GM21786 (cell line): ENCODE data around the gene BRAT1.
"Not testable (repeated sequence)": the region's sequence is repeated elsewhere in the genome, so short reads cannot be mapped to it uniquely, and the experiment has no call there.

Experiments
- ATAC-seq: cut with Tn5 transposase; IDR thresholded peaks from one replicate; pipeline ENCODE4 v1.9.1; 2021; ENCODE audit not compliant: unreplicated experiment

The BRAT1 gene

DNA sequence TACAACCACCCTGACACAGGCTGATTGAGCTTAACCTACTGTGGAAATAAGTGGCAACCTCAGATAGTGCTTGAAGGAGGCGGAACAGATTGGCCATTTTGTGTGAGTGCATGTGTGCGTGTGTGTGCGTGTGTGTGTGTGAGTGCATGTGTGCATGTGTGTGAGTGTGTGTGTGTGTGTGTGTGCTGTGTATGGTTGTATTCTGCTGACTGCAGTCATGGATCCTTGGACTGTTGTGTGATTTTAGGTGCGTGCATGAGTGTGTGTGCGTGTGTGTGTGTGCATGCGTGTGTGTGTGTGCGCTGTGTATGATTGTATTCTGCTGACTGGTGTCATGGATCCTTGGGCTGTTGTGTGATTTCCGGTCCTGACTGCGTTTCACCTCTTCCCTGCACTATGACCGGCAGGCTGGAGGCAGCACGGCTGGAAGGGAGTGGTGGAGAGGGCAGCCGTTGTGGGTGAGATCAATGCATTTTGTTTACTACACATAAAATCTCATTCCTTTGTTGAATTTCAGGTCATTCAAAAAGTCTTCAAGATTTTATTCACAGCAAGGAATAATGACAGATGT lies 9.7 kb upstream of the BRAT1 start:
- ATAC-seq, result no peak

GRCh38 chr7:2563955-2564354 lies 8.6 kb upstream of the BRAT1 start:
- not testable (repeated sequence) for ATAC-seq

DNA sequence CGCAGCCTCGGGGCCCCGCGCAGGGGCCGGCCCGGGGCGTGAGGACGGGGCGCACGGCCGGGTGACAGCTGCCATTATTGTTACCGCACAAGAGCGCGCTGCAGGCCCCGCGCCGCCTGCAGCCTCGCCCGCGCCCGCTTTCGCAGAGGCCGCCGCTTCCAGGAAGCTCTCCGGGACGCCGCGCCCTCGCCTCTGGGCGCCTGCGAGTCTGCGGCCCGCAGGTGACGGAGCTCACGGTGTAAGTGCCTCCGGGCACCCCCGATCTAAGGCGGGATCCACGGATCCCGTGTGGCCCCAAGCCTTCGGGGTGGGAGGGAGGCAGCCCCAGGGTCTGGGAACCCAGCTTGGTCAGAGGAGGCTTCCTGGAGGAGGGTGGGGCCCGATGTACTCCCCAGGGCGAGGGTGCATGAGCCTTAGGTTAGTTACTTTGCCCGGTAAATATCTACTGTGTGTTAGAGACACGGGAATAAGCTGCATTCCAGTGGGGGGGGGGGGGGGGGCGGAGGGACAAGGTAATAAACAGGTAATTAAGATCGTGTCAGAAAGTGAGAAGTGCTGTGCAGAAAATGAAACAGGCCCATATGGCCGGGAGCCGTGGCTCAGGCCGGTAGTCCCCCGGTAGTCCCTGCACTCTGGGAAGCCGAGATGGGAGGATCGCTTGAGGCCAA lies 4.1 kb upstream of the BRAT1 start:
- ATAC-seq, result peak; percentile 2

- ATAC-seq, result peak; percentile 46
Measured at GRCh38 chr7:2558629-2559282, 3.4 kb upstream of the BRAT1 start, which contains the start of gene IQCE. Gene IQCE (plus strand): TSS chr7:2558979. CDS start chr7:2559182, 203 bp downstream.

GRCh38 chr7:2554661-2555111 lies 638 bp downstream of the BRAT1 start:
- ATAC-seq, result no peak

GRCh38 chr7:2553831-2554581 lies 1.3 kb downstream of the BRAT1 start:
- ATAC-seq, result no peak

- no peak for ATAC-seq
Measured at GRCh38 chr7:2553108-2553507, 2.2 kb downstream of the BRAT1 start.

- no peak for ATAC-seq
Measured at GRCh38 chr7:2551418-2551817, 3.9 kb downstream of the BRAT1 start.

GRCh38 chr7:2546776-2547586 lies 8.3 kb downstream of the BRAT1 start:
- ATAC-seq, result no peak

- no peak for ATAC-seq
Measured at GRCh38 chr7:2545746-2546425, 9.4 kb downstream of the BRAT1 start.

GRCh38 chr7:2544541-2545188 lies 10.7 kb downstream of the BRAT1 start:
- no peak for ATAC-seq

DNA sequence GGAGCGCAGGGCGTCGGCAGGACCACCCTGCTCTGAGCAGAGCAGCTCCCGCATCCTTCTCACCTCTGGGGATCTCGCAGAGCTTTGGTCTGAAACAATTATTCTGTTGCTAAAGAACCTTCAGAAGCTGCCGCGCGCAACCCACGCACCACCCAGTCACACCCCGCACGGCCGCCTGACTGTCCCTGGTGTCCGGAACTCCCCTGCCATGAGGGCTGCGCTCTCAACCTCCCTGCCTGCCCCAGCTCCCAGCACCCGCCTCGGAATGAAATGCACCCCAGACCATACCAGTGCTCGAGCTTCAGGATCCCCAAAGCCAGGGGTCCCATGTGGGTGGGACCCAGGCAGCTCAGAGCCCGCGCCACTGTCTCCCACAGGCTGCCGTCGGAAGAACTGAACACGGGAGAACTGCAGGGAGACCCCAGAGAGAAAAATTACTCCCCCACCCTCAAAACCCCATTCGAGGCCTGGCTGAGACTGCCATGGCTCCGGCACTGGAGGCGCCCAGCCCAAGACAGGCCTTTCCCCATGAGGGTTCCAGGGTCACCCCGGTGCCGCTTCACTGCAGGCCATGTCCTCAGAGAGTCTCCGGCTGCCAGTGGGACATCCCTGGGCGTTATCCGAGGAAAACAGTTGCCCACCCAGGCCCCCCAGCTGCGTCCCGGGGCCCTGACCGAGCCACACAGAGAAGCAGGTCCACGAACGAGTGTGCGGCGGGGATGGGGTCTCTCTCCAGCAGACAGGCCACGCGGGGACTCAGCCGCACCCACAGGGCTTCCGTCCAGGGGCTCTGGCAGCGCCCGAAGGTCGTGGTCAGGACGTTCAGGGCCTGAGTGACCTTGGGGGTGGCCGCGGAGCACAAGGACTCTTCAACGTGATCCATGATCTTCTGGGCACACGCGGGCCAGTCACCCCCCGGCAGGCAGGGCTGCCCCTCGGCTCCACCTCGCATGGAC lies 12.1 kb downstream of the BRAT1 start:
- no peak for ATAC-seq

DNA sequence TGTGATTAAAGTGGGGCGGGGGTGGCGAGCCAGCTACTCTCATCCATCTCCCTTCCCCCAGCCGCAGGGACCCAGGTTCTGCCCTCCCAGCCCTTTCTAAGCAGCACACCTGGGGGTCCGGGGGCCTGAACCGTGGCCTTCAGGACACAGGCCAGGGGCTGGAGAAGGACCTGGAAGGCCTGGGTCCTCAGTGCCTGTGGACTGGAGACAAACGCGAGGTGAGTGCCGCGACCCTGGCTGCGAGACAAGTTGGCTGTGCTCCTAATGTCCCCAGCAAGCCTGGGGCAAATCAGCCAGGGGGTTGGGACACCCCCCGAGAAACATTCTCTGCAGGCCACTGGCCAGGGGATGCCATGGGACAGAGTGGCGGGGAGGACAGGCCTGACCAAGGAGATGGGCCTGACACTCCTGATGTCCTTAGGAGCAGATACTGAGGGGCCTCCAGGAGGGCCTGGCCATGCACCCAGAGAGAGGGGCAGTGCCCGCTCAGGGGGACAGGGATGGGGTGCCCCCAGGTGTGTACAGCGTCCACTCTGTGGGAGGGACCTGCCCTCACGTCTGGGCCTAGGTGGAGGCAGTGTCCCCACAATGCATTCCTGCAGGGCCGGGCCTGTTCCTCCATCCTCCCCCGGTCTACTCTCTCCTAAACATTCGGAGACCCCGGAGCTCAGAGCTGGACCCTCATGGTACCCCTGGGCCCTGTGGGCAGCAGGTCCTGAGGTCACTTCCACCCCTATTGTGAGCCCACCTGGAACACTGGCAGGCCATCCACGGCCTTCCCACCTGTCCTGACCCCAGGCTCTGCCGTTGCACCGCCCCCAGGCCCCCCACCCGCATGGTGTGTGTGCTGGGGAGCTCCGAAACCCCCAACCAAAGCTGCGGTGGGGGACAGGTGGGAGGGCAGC lies 13.1 kb downstream of the BRAT1 start:
- ATAC-seq, result no peak

DNA sequence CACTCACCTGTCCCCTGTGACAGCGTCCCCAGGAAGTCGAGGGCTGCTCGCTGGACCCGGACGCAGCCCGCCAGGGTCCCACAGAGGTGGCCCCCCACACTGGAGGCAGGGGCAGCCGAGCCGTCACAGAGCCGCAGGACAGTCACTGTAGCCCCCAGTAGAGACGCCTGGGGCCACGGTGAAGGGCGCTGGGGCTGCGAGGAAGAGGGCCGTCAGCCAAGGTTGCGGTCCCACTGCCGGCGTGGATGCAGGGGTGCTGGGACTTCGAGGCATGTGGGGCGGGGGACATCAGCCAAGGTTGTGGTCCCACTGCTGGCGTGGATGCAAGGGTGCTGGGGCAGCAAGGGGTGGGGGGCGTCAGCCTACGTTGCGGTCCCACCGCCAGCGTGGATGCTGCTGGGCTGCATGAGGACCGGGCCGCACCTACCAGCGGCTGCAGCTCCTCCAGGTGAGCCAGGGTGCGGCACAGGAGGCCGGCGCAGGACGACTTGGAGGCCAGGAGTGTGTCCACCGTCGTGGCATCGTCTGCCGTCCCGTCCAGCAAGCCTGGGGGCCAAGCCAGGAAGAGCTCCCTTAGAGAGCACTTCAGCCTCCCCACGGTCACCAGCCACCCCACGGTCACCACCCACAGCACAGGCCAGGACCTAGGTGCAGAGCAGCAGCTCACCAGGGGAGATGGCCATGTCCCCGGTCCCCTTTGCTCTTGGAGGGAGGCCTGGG lies 13.9 kb downstream of the BRAT1 start:
- no peak for ATAC-seq

- no peak for ATAC-seq
Measured at GRCh38 chr7:2540641-2541051, 14.7 kb downstream of the BRAT1 start.

DNA sequence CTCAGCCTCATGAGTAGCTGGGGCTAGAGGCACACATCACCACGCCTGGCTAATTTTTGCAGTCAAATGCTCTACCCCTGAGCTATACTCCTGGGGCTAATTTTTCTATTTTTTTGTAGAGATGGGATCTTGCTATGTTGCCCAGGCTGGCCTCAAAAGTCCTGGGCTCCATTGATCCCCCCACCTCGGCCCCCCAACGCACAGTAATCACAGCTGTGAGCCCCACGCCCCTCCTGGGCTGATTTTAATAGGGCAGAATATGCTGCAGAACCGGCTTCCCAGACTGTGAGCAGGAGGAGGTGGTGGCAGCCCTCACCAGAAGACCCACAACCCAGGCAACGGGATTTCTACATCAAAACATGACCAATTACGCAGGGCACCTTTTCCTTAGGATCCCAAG lies 15.2 kb downstream of the BRAT1 start:
- no peak for ATAC-seq
